HepG2 (cell line): ENCODE results near the gene SETD2. TPM values are rescaled to one million over a fixed set of nuclear protein-coding genes. Genes with fewer than 3 reads are reported as not detected.

Experiments used
- FOXK2 ChIP-seq: fragments of 450-650 bp; IDR thresholded peaks from 2 replicates; pipeline ENCODE4 v1.6.1; 2016
- HDAC2 ChIP-seq: sonication (generic); formaldehyde crosslinking; IDR thresholded peaks from 2 replicates; pipeline ENCODE4 v1.4.0; 2020; ENCODE audit warnings: missing genetic modification reagents
- HDAC6 ChIP-seq: fragments of 200-600 bp; sonication (generic); IDR thresholded peaks from 2 replicates; pipeline ENCODE4 v1.7.0; 2017; ENCODE audit warnings: mild to moderate bottlenecking, antibody characterized with exemption, low read length, low read depth
- HNRNPLL ChIP-seq: fragments of 200-400 bp; formaldehyde crosslinking; IDR thresholded peaks from 2 replicates; pipeline ENCODE4 v1.6.1; 2017; ENCODE audit warnings: mild to moderate bottlenecking, low read depth, low read length; ENCODE audit not compliant: poor library complexity, severe bottlenecking
- KLF9 ChIP-seq: IDR thresholded peaks from 2 replicates; pipeline ENCODE4 v1.6.1; 2016; ENCODE audit warnings: low read depth
- MED8 ChIP-seq: sonication (generic); formaldehyde crosslinking; IDR thresholded peaks from 2 replicates; pipeline ENCODE4 v1.8.1; 2023; ENCODE audit warnings: mild to moderate bottlenecking, missing genetic modification reagents; ENCODE audit not compliant: insufficient replicate concordance
- MTF2 ChIP-seq: sonication (generic); formaldehyde crosslinking; IDR thresholded peaks from 2 replicates; pipeline ENCODE4 v1.5.0; 2020; ENCODE audit warnings: missing genetic modification reagents, borderline replicate concordance
- NR2F1 ChIP-seq, 2 experiments: fragments of 450-650 bp in 1 of 2; formaldehyde crosslinking in 1 of 2; IDR thresholded peaks; 2 replicates each; pipeline versions ENCODE4 v1.5.0 to v1.6.1; 2016 to 2020; ENCODE audit warnings: mild to moderate bottlenecking in 1 of 2, missing compliant biosample characterization in 1 of 2, missing genetic modification reagents in 1 of 2, moderate library complexity in 1 of 2
- PAWR ChIP-seq: sonication (generic); formaldehyde crosslinking; IDR thresholded peaks from 2 replicates; pipeline ENCODE4 v1.4.0; 2020; ENCODE audit warnings: missing genetic modification reagents, mild to moderate bottlenecking, borderline replicate concordance
- RAD21 ChIP-seq: fragments of 450-650 bp; formaldehyde crosslinking; IDR thresholded peaks from 2 replicates; pipeline ENCODE4 v1.5.0; 2020; ENCODE audit warnings: mild to moderate bottlenecking
- RBM39 ChIP-seq: fragments of 200-400 bp; formaldehyde crosslinking; IDR thresholded peaks from one replicate; pipeline ENCODE4 v1.6.1; 2018; ENCODE audit warnings: antibody characterized with exemption, mild to moderate bottlenecking, low read depth, low read length; ENCODE audit not compliant: poor library complexity, severe bottlenecking
- ZNF260 ChIP-seq: sonication (generic); formaldehyde crosslinking; IDR thresholded peaks from 2 replicates; pipeline ENCODE4 v1.4.0; 2020; ENCODE audit warnings: missing genetic modification reagents, low read depth, mild to moderate bottlenecking, borderline replicate concordance
- ZNF510 ChIP-seq: sonication (generic); formaldehyde crosslinking; IDR thresholded peaks from 2 replicates; pipeline ENCODE4 v1.4.0; 2020; ENCODE audit warnings: low read depth, mild to moderate bottlenecking, missing genetic modification reagents
- ZNF777 ChIP-seq: sonication (generic); formaldehyde crosslinking; IDR thresholded peaks from 2 replicates; pipeline ENCODE4 v1.4.0; 2020; ENCODE audit warnings: missing genetic modification reagents
- polyA plus RNA-seq, 8 experiments: library from polyadenylated mRNA; depleted of rRNA in 3 of 8; stranded (reverse) in 7 of 8; unstranded in 1 of 8; fragments of >200 nt; fragmentation: Illumina TruSeq in 4 of 8; extraction: Trizol in 4 of 8; gene quantifications; 2 replicates each; pipeline versions ENCODE4 v1.2.1 to v1.2.3, GENCODE V29; 2011 to 2016; ENCODE audit warnings: low read depth in 4 of 8, missing spikeins in 1 of 8, mixed read lengths in 1 of 8; ENCODE audit not compliant: insufficient read depth in 1 of 8
- total RNA-seq, 5 experiments: library from RNA; depleted of rRNA; stranded (reverse); fragments of >200 nt; fragmentation: Illumina TruSeq; extraction: Trizol; gene quantifications; 2 replicates each; pipeline ENCODE4 v1.2.3, GENCODE V29; 2016; ENCODE audit warnings: low read depth in 1 of 5
- TF ChIP-seq, protein P1 (sequence below): sonication (generic); formaldehyde crosslinking; IDR thresholded peaks from 2 replicates; pipeline ENCODE4 v1.4.0; 2020; ENCODE audit warnings: missing genetic modification reagents
- TF ChIP-seq, protein P2 (sequence below): IDR thresholded peaks from 2 replicates; pipeline ENCODE4 v1.6.1; 2016; ENCODE audit warnings: missing biosample characterization, missing genetic modification reagents, low read depth
- TF ChIP-seq, protein P3 (sequence below): sonication (generic); formaldehyde crosslinking; IDR thresholded peaks from 2 replicates; pipeline ENCODE4 v1.9.0; 2021; ENCODE audit warnings: missing genetic modification reagents, mild to moderate bottlenecking, borderline replicate concordance
- TF ChIP-seq, protein P4 (sequence below): conservative IDR thresholded peaks from 2 replicates; pipeline ENCODE4 v1.6.1; 2018; ENCODE audit warnings: missing genetic modification reagents
- TF ChIP-seq, protein P5 (sequence below): sonication (generic); formaldehyde crosslinking; conservative IDR thresholded peaks from 2 replicates; pipeline ENCODE4 v1.4.0; 2020; ENCODE audit warnings: missing genetic modification reagents

Gene SETD2
- total and polyA plus RNA-seq, 2 of the 13 experiments (the other 11 are each of a cell fraction or from before 2014, with no cell fraction given) = 14.2 to 24.2 TPM

DNA sequence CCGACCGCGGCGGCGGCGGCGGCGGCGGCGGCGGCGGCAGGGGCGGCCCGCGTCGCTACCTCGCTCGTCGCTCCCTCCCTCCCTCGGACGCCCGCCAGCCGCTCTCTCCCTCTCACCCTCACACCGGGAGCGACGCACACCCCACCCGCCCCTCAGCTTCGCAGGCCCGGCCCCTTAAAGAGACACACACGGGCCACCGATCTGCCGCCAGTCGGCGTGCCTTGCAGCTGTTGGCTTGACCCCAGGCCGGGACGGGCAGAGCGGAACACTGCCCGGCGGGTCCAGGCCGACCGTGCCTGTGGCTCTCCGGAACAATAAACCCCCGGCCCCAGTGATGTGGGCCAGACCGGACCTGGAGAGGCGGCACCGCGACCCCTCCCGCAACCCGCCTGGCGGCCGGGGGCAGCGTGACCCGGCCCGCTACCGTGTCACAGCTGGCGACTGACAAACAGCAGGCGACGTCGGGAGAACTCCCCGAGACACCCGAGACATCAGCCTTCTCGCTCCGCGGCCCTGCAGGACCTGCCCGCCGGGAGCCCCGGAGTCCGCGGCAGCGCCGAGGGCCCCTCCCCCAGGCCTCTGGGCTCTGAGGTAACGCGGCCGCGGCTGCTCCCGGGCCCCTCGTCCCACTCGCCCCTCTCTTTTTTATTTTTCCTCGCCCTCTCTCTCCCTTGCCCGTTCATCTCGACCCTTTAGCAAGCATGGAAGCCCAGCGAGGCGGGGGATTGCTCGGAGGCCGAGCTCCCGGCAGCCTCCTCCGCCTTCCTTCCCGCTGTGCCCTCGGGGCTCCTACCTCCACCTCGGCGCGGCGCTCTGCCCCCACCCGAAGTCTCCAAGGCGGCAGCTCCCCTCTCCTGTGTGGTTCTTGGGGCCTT lies at the start of gene SETD2 (continued):
- TF ChIP-seq, protein P1, sequence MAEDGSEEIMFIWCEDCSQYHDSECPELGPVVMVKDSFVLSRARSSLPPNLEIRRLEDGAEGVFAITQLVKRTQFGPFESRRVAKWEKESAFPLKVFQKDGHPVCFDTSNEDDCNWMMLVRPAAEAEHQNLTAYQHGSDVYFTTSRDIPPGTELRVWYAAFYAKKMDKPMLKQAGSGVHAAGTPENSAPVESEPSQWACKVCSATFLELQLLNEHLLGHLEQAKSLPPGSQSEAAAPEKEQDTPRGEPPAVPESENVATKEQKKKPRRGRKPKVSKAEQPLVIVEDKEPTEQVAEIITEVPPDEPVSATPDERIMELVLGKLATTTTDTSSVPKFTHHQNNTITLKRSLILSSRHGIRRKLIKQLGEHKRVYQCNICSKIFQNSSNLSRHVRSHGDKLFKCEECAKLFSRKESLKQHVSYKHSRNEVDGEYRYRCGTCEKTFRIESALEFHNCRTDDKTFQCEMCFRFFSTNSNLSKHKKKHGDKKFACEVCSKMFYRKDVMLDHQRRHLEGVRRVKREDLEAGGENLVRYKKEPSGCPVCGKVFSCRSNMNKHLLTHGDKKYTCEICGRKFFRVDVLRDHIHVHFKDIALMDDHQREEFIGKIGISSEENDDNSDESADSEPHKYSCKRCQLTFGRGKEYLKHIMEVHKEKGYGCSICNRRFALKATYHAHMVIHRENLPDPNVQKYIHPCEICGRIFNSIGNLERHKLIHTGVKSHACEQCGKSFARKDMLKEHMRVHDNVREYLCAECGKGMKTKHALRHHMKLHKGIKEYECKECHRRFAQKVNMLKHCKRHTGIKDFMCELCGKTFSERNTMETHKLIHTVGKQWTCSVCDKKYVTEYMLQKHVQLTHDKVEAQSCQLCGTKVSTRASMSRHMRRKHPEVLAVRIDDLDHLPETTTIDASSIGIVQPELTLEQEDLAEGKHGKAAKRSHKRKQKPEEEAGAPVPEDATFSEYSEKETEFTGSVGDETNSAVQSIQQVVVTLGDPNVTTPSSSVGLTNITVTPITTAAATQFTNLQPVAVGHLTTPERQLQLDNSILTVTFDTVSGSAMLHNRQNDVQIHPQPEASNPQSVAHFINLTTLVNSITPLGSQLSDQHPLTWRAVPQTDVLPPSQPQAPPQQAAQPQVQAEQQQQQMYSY (CRISPR knock-in tag) = peak; percentile 37; the same call in 1 of the 2 replicates
- TF ChIP-seq HDAC2 (CRISPR knock-in tag) = 0 out of 2 replicates have a peak, but pooled peaks have one; percentile 42
- peak; percentile 31; the same call in 1 of the 2 replicates for TF ChIP-seq RAD21 (CRISPR knock-in tag)
- TF ChIP-seq, protein P2, sequence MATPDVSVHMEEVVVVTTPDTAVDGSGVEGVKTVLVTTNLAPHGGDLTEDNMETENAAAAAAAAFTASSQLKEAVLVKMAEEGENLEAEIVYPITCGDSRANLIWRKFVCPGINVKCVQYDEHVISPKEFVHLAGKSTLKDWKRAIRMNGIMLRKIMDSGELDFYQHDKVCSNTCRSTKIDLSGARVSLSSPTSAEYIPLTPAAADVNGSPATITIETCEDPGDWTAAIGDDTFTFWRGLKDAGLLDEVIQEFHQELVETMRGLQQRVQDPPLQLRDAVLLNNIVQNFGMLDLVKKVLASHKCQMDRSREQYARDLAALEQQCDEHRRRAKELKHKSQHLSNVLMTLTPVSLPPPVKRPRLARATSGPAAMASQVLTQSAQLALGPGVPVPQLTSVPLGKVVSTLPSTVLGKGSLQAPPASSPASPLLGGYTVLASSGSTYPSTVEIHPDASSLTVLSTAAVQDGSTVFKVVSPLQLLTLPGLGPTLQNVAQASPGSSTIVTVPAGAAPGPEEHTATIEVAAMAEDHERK (CRISPR knock-in tag) = no peak
- TF ChIP-seq ZNF260 (CRISPR knock-in tag) = no peak
- TF ChIP-seq PAWR (CRISPR knock-in tag) = no peak
- TF ChIP-seq HDAC6 = no peak
- TF ChIP-seq KLF9 (CRISPR knock-in tag) = no peak
- TF ChIP-seq, protein P3, sequence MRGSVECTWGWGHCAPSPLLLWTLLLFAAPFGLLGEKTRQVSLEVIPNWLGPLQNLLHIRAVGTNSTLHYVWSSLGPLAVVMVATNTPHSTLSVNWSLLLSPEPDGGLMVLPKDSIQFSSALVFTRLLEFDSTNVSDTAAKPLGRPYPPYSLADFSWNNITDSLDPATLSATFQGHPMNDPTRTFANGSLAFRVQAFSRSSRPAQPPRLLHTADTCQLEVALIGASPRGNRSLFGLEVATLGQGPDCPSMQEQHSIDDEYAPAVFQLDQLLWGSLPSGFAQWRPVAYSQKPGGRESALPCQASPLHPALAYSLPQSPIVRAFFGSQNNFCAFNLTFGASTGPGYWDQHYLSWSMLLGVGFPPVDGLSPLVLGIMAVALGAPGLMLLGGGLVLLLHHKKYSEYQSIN (CRISPR knock-in tag) = no peak
- peak; percentile 67 for TF ChIP-seq ZNF777 (CRISPR knock-in tag)
- TF ChIP-seq ZNF510 (CRISPR knock-in tag) = peak; percentile 92
- peak; percentile 47 for TF ChIP-seq MED8 (CRISPR knock-in tag)
- TF ChIP-seq, protein P4, sequence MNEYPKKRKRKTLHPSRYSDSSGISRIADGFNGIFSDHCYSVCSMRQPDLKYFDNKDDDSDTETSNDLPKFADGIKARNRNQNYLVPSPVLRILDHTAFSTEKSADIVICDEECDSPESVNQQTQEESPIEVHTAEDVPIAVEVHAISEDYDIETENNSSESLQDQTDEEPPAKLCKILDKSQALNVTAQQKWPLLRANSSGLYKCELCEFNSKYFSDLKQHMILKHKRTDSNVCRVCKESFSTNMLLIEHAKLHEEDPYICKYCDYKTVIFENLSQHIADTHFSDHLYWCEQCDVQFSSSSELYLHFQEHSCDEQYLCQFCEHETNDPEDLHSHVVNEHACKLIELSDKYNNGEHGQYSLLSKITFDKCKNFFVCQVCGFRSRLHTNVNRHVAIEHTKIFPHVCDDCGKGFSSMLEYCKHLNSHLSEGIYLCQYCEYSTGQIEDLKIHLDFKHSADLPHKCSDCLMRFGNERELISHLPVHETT (CRISPR knock-in tag) = no peak; the same call in 1 of the 2 replicates
- TF ChIP-seq MTF2 (CRISPR knock-in tag) = 0 out of 2 replicates have a peak, but pooled peaks have one; percentile 42
- TF ChIP-seq FOXK2 = no peak
- peak in 1 of 2 experiments; percentile 66; a peak in 2 of 4 replicates for TF ChIP-seq NR2F1 (CRISPR knock-in tag; IDR thresholded peaks at IDR 0.05)
- TF ChIP-seq HNRNPLL = peak; percentile 55
- TF ChIP-seq RBM39 = peak; percentile 87
- TF ChIP-seq, protein P5, sequence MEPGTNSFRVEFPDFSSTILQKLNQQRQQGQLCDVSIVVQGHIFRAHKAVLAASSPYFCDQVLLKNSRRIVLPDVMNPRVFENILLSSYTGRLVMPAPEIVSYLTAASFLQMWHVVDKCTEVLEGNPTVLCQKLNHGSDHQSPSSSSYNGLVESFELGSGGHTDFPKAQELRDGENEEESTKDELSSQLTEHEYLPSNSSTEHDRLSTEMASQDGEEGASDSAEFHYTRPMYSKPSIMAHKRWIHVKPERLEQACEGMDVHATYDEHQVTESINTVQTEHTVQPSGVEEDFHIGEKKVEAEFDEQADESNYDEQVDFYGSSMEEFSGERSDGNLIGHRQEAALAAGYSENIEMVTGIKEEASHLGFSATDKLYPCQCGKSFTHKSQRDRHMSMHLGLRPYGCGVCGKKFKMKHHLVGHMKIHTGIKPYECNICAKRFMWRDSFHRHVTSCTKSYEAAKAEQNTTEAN (CRISPR knock-in tag) = peak; percentile 50
